H1 (cell line): Measurements from ENCODE around the gene CCNC. TPM values are rescaled to one million over a fixed set of nuclear protein-coding genes. Genes with fewer than 3 reads are reported as not detected.
A peak's percentile ranks its signal among the peaks of the same experiment; 100 is the strongest.

ENCODE experiments used
- BRCA1 ChIP-seq: IDR thresholded peaks from 2 replicates; pipeline ENCODE4 v1.6.1; 2012; ENCODE audit warnings: low read depth, low read length, improper control_type of control experiment
- CTCF ChIP-seq, 3 experiments: IDR thresholded peaks; 1 replicate in 2 of 3; 2 replicates in 1 of 3; pipeline versions ENCODE4 v1.5.1 to v1.6.1; 2011; ENCODE audit warnings: low read length in 3 of 3, mild to moderate bottlenecking in 3 of 3, inconsistent platforms in 2 of 3, low read depth in 1 of 3, moderate library complexity in 1 of 3; ENCODE audit not compliant: insufficient read depth in 1 of 3; ENCODE audit errors: control extremely low read depth in 1 of 3
- EZH2 ChIP-seq: fragments of 200-600 bp; sonication (generic); IDR thresholded peaks from 2 replicates; pipeline ENCODE4 v1.7.1; 2012; ENCODE audit warnings: low read depth, mild to moderate bottlenecking, moderate library complexity, low read length, inconsistent platforms; ENCODE audit not compliant: severe bottlenecking
- JUND ChIP-seq: IDR thresholded peaks from 2 replicates; pipeline ENCODE4 v1.6.1; 2011; ENCODE audit warnings: mild to moderate bottlenecking, improper control_type of control experiment, low read length
- KDM5A ChIP-seq: fragments of 200-600 bp; IDR thresholded peaks from 2 replicates; pipeline ENCODE4 v1.7.1; 2012; ENCODE audit warnings: mild to moderate bottlenecking, low read length, inconsistent platforms, mixed read lengths
- PHF8 ChIP-seq: fragments of 200-600 bp; sonication (generic); conservative IDR thresholded peaks from 2 replicates; pipeline ENCODE4 v1.7.1; 2012; ENCODE audit warnings: low read depth, mild to moderate bottlenecking, inconsistent platforms, low read length, moderate library complexity
- POLR2AphosphoS5 ChIP-seq: IDR thresholded peaks from 2 replicates; pipeline ENCODE4 v1.6.1; 2011; ENCODE audit warnings: low read depth, low read length
- RNF2 ChIP-seq: fragments of 200-900, 300-1000 bp; sonication (generic); IDR thresholded peaks from 2 replicates; pipeline ENCODE4 v1.7.1; 2016; ENCODE audit warnings: borderline replicate concordance, low read depth, mild to moderate bottlenecking, antibody characterized with exemption, low read length; ENCODE audit not compliant: poor library complexity, severe bottlenecking; ENCODE audit errors: missing control alignments
- SP1 ChIP-seq: IDR thresholded peaks from 2 replicates; pipeline ENCODE4 v1.6.1; 2011; ENCODE audit warnings: low read depth, low read length
- TAF7 ChIP-seq: optimal IDR thresholded peaks from 2 replicates; pipeline ENCODE3; 2011; ENCODE audit warnings: low read depth, mild to moderate bottlenecking, inconsistent platforms, low read length, moderate library complexity, borderline replicate concordance
- TCF12 ChIP-seq: IDR thresholded peaks from 2 replicates; pipeline ENCODE4 v1.6.1; 2011; ENCODE audit warnings: low read depth, mild to moderate bottlenecking, low read length
- YY1 ChIP-seq: IDR thresholded peaks from 2 replicates; pipeline ENCODE4 v1.6.1; 2011; ENCODE audit warnings: low read depth, mild to moderate bottlenecking, low read length
- polyA plus RNA-seq, 7 experiments: library from polyadenylated mRNA; depleted of rRNA in 3 of 7; stranded (reverse) in 5 of 7; unstranded in 2 of 7; fragments of >200 nt in 5 of 7; fragments of 200-250 nt in 2 of 7; gene quantifications; 1 replicate in 5 of 7; 2 replicates in 1 of 7; 4 replicates in 1 of 7; pipeline versions ENCODE4 v1.2.1 to v1.2.3, GENCODE V29; 2011 to 2013; ENCODE audit warnings: missing spikeins in 2 of 7, mixed read lengths in 2 of 7
- total RNA-seq: library from RNA; stranded (reverse); fragmentation: NEBNext Ultra II Directional; extraction: Animal tissue kit (Norgen Biotek cat#: 25700); gene quantifications from 2 replicates; pipeline ENCODE4 v1.2.1, GENCODE V29; 2021

CCNC gene
- total and polyA plus RNA-seq, 2 of the 8 experiments (the other 6 are each of a cell fraction or from before 2014, with no cell fraction given) = 45.4 to 107 TPM

DNA sequence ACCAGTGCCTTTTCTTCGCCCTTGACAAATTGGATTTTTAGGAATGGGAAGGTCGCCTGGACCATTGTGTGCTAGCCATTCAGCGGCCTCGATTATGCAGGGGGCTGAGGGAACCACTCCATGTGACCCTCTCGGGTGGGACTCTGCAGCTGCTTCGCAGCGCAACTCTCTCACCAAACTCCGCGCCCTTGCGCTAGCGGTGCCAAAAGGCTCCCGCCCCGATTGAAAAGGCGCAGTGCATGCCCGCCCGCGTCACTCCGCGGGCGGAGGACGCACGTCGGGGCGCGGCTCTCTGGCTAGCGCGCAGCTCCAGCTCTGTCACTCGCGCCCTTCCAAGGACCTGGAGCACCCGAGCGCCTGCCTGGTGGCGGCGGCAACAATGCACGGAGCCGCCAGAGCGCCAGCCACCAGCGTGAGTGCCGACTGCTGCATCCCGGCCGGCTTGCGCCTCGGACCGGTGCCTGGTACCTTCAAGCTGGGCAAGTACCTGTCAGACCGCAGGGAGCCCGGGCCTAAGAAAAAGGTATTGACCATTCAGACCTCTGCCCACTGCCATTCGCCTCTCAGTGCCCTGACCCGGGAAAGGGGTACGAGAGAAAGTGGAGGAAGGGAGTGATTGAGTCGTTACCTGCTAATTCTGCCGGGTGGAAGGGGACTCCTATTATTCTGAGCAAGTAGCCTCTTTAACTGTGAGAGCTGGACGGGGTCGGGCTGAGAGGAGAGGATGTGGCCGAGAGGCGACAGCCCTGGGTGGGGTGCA, 38.4 kb upstream of the CCNC start, which contains the start of gene PRDM13 (continued):
- TF ChIP-seq BRCA1 = no peak
- TF ChIP-seq EZH2 = peak; percentile 100
- TF ChIP-seq TAF7 = no peak
- no peak for TF ChIP-seq KDM5A
- TF ChIP-seq TCF12 = 0 out of 2 replicates have a peak, but pooled peaks have one; percentile 5
- TF ChIP-seq JUND = no peak
- no peak for TF ChIP-seq SP1
- no peak for TF ChIP-seq YY1
- TF ChIP-seq POLR2AphosphoS5 = no peak
- TF ChIP-seq PHF8 = no peak
- peak; percentile 94 for TF ChIP-seq RNF2
- no peak for TF ChIP-seq CTCF (IDR thresholded peaks at IDR 0.05; ENCODE audit: control extremely low read depth in 1 of 3, insufficient read depth in 1 of 3, low read depth in 1 of 3, low read length in 3 of 3)
